Measurements from ENCODE around the gene CMTM3.

GRCh38 chr16:66578651-66579531 is 25.6 kb upstream of the CMTM3 start, which contains the start of gene CMTM2:
- no peak for TF ChIP-seq POLR2A (IDR thresholded peaks at IDR 0.05)
- TF ChIP-seq CTCF (IDR thresholded peaks at IDR 0.05) = no peak

Data from testis (tissue), 2 donors.